Astrocyte (in vitro differentiated cells and primary cell): ENCODE data around the gene FAN1. TPM values are rescaled to one million over a fixed set of nuclear protein-coding genes. Genes with fewer than 3 reads are reported as not detected.

ENCODE experiments used
- DNase-seq: peaks from one replicate; pipeline ENCODE4 v3.0.0-alpha.2; 2010; ENCODE audit warnings: low read depth
- FAIRE-seq: peaks from 2 replicates; lab custom pipeline; 2011; peaks lifted over from hg19 to GRCh38; lab: Jason Lieb, UNC
- H2AFZ ChIP-seq: 2 replicates; pipeline ENCODE4 v1.6.0; 2012; ENCODE audit warnings: low read depth, low read length, inconsistent platforms
- H3K27ac ChIP-seq: 2 replicates; pipeline ENCODE4 v1.5.1; 2011; ENCODE audit warnings: low read depth, low read length, inconsistent platforms
- H3K27me3 ChIP-seq: 2 replicates; pipeline ENCODE4 v1.6.0; 2011; ENCODE audit warnings: low read length, inconsistent platforms; ENCODE audit not compliant: insufficient read depth
- H3K36me3 ChIP-seq: 2 replicates; pipeline ENCODE4 v1.5.1; 2011; ENCODE audit warnings: low read length, inconsistent platforms; ENCODE audit not compliant: insufficient read depth
- H3K4me1 ChIP-seq: 2 replicates; pipeline ENCODE4 v1.5.1; 2011; ENCODE audit warnings: low read length, inconsistent platforms; ENCODE audit not compliant: insufficient read depth
- H3K4me2 ChIP-seq: 2 replicates; pipeline ENCODE4 v1.6.0; 2012; ENCODE audit warnings: low read length, inconsistent platforms
- H3K4me3 ChIP-seq: 2 replicates; pipeline ENCODE4 v1.5.1; 2011; ENCODE audit warnings: low read depth, mild to moderate bottlenecking, low read length, inconsistent platforms; ENCODE audit not compliant: insufficient read depth
- H3K79me2 ChIP-seq: 2 replicates; pipeline ENCODE4 v1.6.0; 2012; ENCODE audit warnings: mild to moderate bottlenecking, low read length, inconsistent platforms; ENCODE audit not compliant: insufficient read depth
- H3K9ac ChIP-seq: 2 replicates; pipeline ENCODE4 v1.6.0; 2012; ENCODE audit warnings: mild to moderate bottlenecking, low read length, inconsistent platforms
- H3K9me3 ChIP-seq: 2 replicates; pipeline ENCODE4 v1.5.1; 2012; ENCODE audit warnings: low read depth, mild to moderate bottlenecking, low read length, inconsistent platforms; ENCODE audit not compliant: insufficient read depth
- H4K20me1 ChIP-seq: 2 replicates; pipeline ENCODE4 v1.6.0; 2012; ENCODE audit warnings: low read length, inconsistent platforms; ENCODE audit not compliant: insufficient read depth
- H3K27ac Mint-ChIP-seq: one replicate; pipeline ENCODE4 v1.8.0; 2021; ENCODE audit warnings: mild to moderate bottlenecking, mixed read lengths; ENCODE audit not compliant: unreplicated experiment
- H3K27me3 Mint-ChIP-seq: one replicate; pipeline ENCODE4 v1.8.0; 2021; ENCODE audit warnings: low read depth, mixed read lengths; ENCODE audit not compliant: unreplicated experiment
- H3K36me3 Mint-ChIP-seq: one replicate; pipeline ENCODE4 v1.8.0; 2021; ENCODE audit warnings: low read depth, mixed read lengths; ENCODE audit not compliant: unreplicated experiment
- H3K4me1 Mint-ChIP-seq: one replicate; pipeline ENCODE4 v1.8.0; 2021; ENCODE audit warnings: low read depth, mixed read lengths; ENCODE audit not compliant: unreplicated experiment
- H3K4me3 Mint-ChIP-seq: one replicate; pipeline ENCODE4 v1.8.0; 2021; ENCODE audit warnings: mild to moderate bottlenecking, moderate library complexity, mixed read lengths; ENCODE audit not compliant: unreplicated experiment
- H3K9me3 Mint-ChIP-seq: one replicate; pipeline ENCODE4 v1.8.0; 2021; ENCODE audit warnings: mild to moderate bottlenecking, mixed read lengths; ENCODE audit not compliant: unreplicated experiment
- CTCF ChIP-seq: IDR thresholded peaks from 2 replicates; pipeline ENCODE4 v1.5.1; 2011; ENCODE audit warnings: low read depth, mild to moderate bottlenecking, inconsistent platforms, low read length, moderate library complexity; ENCODE audit not compliant: insufficient read depth
- EZH2 ChIP-seq: IDR thresholded peaks from 2 replicates; pipeline ENCODE4 v1.6.1; 2012; ENCODE audit warnings: mild to moderate bottlenecking, low read length, inconsistent platforms; ENCODE audit not compliant: insufficient read depth
- total RNA-seq: library from RNA; stranded (reverse); gene quantifications from 2 replicates; pipeline ENCODE4 v1.2.1, GENCODE V29; 2021

The FAN1 gene
- total RNA-seq, 1 donor from 2014 or later, result 13.6 TPM

DNA sequence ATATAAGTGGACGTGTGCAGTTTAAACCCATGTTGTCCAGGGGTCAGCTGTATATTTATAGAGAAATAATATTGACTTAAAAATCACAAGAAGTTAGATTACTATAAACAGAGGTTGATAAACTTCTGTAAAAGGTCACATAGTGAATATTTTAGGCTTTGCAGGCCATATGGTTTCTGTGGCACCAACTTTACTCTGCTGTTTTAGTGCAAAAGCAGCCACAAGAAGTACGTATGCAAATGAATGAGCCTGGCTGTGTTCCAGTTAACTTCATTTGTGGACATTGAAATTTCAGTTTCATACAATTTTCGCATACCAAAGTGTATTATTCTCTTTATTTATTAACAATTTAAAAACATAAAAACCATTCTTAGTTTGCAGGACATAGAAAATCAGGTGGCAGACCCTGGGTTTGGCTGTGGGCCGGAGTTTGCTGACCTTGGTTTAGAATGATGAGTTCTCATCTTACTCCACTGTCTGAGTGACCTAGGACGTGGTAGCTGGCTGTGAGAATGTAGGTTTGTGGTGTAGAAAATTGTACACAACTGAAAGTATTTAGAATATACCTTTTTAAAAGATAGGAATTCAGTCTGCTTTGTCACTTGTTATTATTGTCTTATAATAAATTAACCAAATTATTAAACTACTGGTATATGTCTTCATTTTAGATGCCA, 16.3 kb downstream of the FAN1 start:
- H3K27ac ChIP-seq, result no peak overlapping the region
- Mint-ChIP-seq H3K4me3 (no peak overlapping the region), H3K9me3 (no peaks in the 10 kb centered on the region), H3K36me3 (peaks cover 8% of the 10 kb centered on the region), H3K27ac (no peak overlapping the region), H3K27me3 (no peaks in the 10 kb centered on the region), H3K4me1 (peaks cover 22% of the 10 kb centered on the region)
- no peak overlapping the region for H3K4me2 ChIP-seq
- no peak for FAIRE-seq
- H3K27me3 ChIP-seq, result no peaks in the 10 kb centered on the region
- peaks cover 3% of the 10 kb centered on the region for H3K79me2 ChIP-seq
- H4K20me1 ChIP-seq, result peaks cover 6% of the 10 kb centered on the region
- DNase-seq, result no peak
- H2AFZ ChIP-seq, result no peak overlapping the region
- no peak for TF ChIP-seq EZH2
- no peak for TF ChIP-seq CTCF
- H3K36me3 ChIP-seq, result peaks cover 21% of the 10 kb centered on the region
- H3K9ac ChIP-seq, result no peak overlapping the region
- peaks cover 37% of the 10 kb centered on the region for H3K4me1 ChIP-seq
- H3K4me3 ChIP-seq, result no peak overlapping the region
- H3K9me3 ChIP-seq, result no peaks in the 10 kb centered on the region

DNA sequence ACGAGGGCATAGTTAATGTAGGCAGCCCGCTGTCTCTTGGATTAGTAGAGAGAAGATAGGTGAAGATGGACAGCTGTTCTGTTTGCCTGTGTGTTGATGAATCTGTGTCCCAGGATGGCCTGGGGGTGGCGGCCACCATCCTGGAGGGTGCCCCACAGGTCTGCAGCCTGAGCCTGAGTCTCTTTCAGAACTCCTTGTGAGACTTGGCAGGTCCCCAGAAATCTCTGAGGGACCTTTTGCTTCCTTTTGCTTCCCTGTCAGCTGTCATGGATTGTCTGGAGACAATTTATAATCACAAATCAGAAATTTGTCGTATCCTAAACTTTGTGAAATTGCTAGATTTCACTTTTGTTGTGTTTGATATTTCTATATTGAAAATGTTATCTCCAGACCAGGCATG, 17.4 kb downstream of the FAN1 start:
- peaks cover 27% of the 10 kb centered on the region for H3K36me3 ChIP-seq
- H3K27me3 ChIP-seq, result no peaks in the 10 kb centered on the region
- Mint-ChIP-seq H3K27me3 (no peaks in the 10 kb centered on the region), H3K36me3 (peaks cover 9% of the 10 kb centered on the region), H3K4me3 (no peak overlapping the region), H3K9me3 (no peaks in the 10 kb centered on the region), H3K27ac (no peak overlapping the region), H3K4me1 (peaks cover 22% of the 10 kb centered on the region)
- H2AFZ ChIP-seq, result no peak overlapping the region
- TF ChIP-seq CTCF (no peak), EZH2 (no peak)
- H3K4me2 ChIP-seq, result no peak overlapping the region
- peaks cover 6% of the 10 kb centered on the region for H4K20me1 ChIP-seq
- FAIRE-seq (no peak), DNase-seq (no peak)
- no peaks in the 10 kb centered on the region for H3K9me3 ChIP-seq
- H3K79me2 ChIP-seq, result peaks cover 3% of the 10 kb centered on the region
- H3K9ac ChIP-seq, result no peak overlapping the region
- H3K4me1 ChIP-seq, result peaks cover 37% of the 10 kb centered on the region
- no peak overlapping the region for H3K27ac ChIP-seq
- H3K4me3 ChIP-seq, result no peak overlapping the region

GRCh38 chr15:30921781-30922479, 18.2 kb downstream of the FAN1 start:
- H3K36me3 ChIP-seq, result peaks cover 28% of the 10 kb centered on the region
- no peak overlapping the region for H3K4me3 ChIP-seq
- H3K4me2 ChIP-seq, result peak overlapping the region; percentile 66
- H4K20me1 ChIP-seq, result peaks cover 2% of the 10 kb centered on the region
- FAIRE-seq (no peak), DNase-seq (peak; percentile 25)
- H3K27me3 Mint-ChIP-seq, result no peaks in the 10 kb centered on the region
- peaks cover 1% of the 10 kb centered on the region for H3K79me2 ChIP-seq
- H3K36me3 Mint-ChIP-seq, result peaks cover 13% of the 10 kb centered on the region
- no peaks in the 10 kb centered on the region for H3K9me3 Mint-ChIP-seq
- peak overlapping the region; percentile 21 for H3K9ac ChIP-seq
- H2AFZ ChIP-seq, result no peak overlapping the region
- peak overlapping the region; percentile 96 for H3K27ac Mint-ChIP-seq
- TF ChIP-seq CTCF (no peak), EZH2 (no peak)
- no peaks in the 10 kb centered on the region for H3K27me3 ChIP-seq
- H3K4me3 Mint-ChIP-seq, result no peak overlapping the region
- peaks cover 37% of the 10 kb centered on the region for H3K4me1 ChIP-seq
- H3K4me1 Mint-ChIP-seq, result peaks cover 22% of the 10 kb centered on the region
- H3K27ac ChIP-seq, result peak overlapping the region; percentile 79
- H3K9me3 ChIP-seq, result no peaks in the 10 kb centered on the region
